K562 (cell line): Measurements from ENCODE around the gene LDLR. TPM values are rescaled to one million over a fixed set of nuclear protein-coding genes. Genes with fewer than 3 reads are reported as not detected.

ENCODE experiments used
- ATAC-seq: fragments of 200-7000 bp; cut with Tn5 transposase; 3 replicates; pipeline ENCODE4 v1.9.1; 2020; ENCODE audit warnings: moderate library complexity
- BruUV-seq: library from RNA; stranded (reverse); fragments of 400-500 nt; replicated peaks from 2 replicates; lab custom pipeline; 2021; lab: Mats Ljungman, UMichigan
- CTCF ChIA-PET: fragments of 300-600 bp; formaldehyde crosslinking; extraction: SDS; loops from one replicate; lab custom pipeline; 2021; ENCODE audit warnings: low intra/inter-chr PET ratio; lab: Yijun Ruan, JAX
- POLR2A ChIA-PET: fragments of 300-600, 350-650 bp; sonication (Branson Sonifier 250); formaldehyde crosslinking; extraction: SDS; loops from one replicate; lab custom pipeline; 2021; ENCODE audit warnings: antibody characterized with exemption, inconsistent platforms; lab: Yijun Ruan, JAX
- DNase-seq, 4 experiments: peaks; one replicate each; pipeline versions ENCODE4 v3.0.0 to v3.0.0-alpha.2; 2011 to 2018; ENCODE audit warnings: low spot score in 3 of 4, mixed read lengths in 3 of 4; ENCODE audit errors: extremely low read depth in 1 of 4
- FAIRE-seq: peaks from 2 replicates; lab custom pipeline; 2011; peaks lifted over from hg19 to GRCh38; lab: Jason Lieb, UNC
- H2AFZ ChIP-seq: 2 replicates; pipeline ENCODE4 v1.6.0; 2011; ENCODE audit warnings: low read depth, low read length, control low read depth, inconsistent platforms
- H3K27ac ChIP-seq: fragments of 200-600 bp; 3 replicates; pipeline ENCODE4 v1.8.0; 2011; ENCODE audit warnings: low read depth, mild to moderate bottlenecking, control low read depth, inconsistent platforms, low read length, moderate library complexity, mixed read lengths; ENCODE audit errors: extremely low read depth
- H3K27me3 ChIP-seq, 2 experiments: fragments of 300-600 bp in 1 of 2; 2 replicates in 1 of 2; 3 replicates in 1 of 2; pipeline versions ENCODE4 v1.6.0 to v1.8.0; 2011; ENCODE audit warnings: inconsistent platforms in 2 of 2, low read length in 2 of 2, mild to moderate bottlenecking in 1 of 2, mixed read lengths in 1 of 2, moderate library complexity in 1 of 2; ENCODE audit not compliant: control insufficient read depth in 2 of 2, insufficient read depth in 2 of 2
- H3K36me3 ChIP-seq: fragments of 300-600 bp; 3 replicates; pipeline ENCODE4 v1.8.0; 2011; ENCODE audit warnings: mild to moderate bottlenecking, low read length, inconsistent platforms; ENCODE audit not compliant: control insufficient read depth, insufficient read depth
- H3K4me1 ChIP-seq, 2 experiments: fragments of 200-600 bp in 1 of 2; replicated peaks in 1 of 2; 2 replicates in 1 of 2; 3 replicates in 1 of 2; pipeline versions ENCODE4 v1.5.1 to v1.8.0; 2011; ENCODE audit warnings: inconsistent platforms in 2 of 2, low read length in 2 of 2, mild to moderate bottlenecking in 1 of 2, mixed read lengths in 1 of 2, moderate library complexity in 1 of 2; ENCODE audit not compliant: control insufficient read depth in 2 of 2, insufficient read depth in 2 of 2
- H3K4me2 ChIP-seq: 2 replicates; pipeline ENCODE4 v1.6.1; 2011; ENCODE audit warnings: low read length, control low read depth, inconsistent platforms, mixed read lengths; ENCODE audit not compliant: insufficient read depth
- H3K4me3 ChIP-seq: fragments of 200-600 bp; sonication (generic), shearing (Covaris generic); 2 replicates; pipeline ENCODE4 v1.5.1; 2016; ENCODE audit warnings: control low read depth, inconsistent platforms
- H3K79me2 ChIP-seq: fragments of 200-600 bp; 3 replicates; pipeline ENCODE4 v1.8.0; 2011; ENCODE audit warnings: low read length, inconsistent platforms; ENCODE audit not compliant: control insufficient read depth, insufficient read depth
- H3K9ac ChIP-seq, 2 experiments: 2 replicates each; pipeline versions ENCODE4 v1.6.0 to v1.6.1; 2011; ENCODE audit warnings: low read depth in 2 of 2, low read length in 2 of 2, control low read depth in 1 of 2, inconsistent platforms in 1 of 2, mild to moderate bottlenecking in 1 of 2, mixed read lengths in 1 of 2; ENCODE audit not compliant: insufficient read depth in 1 of 2
- H3K9me1 ChIP-seq: one replicate; pipeline ENCODE4 v1.6.0; 2011; ENCODE audit warnings: inconsistent platforms, mild to moderate bottlenecking, low read length, moderate library complexity; ENCODE audit not compliant: control insufficient read depth, insufficient read depth
- H3K9me3 ChIP-seq: replicated peaks from 2 replicates; pipeline ENCODE4 v1.5.1; 2011; ENCODE audit warnings: low read depth, low read length, inconsistent platforms; ENCODE audit not compliant: control insufficient read depth, insufficient read depth
- H4K20me1 ChIP-seq: replicated peaks from 2 replicates; pipeline ENCODE4 v1.6.1; 2011; ENCODE audit warnings: low read length, inconsistent platforms, mixed read lengths; ENCODE audit not compliant: control insufficient read depth, insufficient read depth
- NFE2 ChIP-seq: IDR thresholded peaks from 2 replicates; pipeline ENCODE4 v1.6.1; 2014; ENCODE audit warnings: antibody characterized with exemption, low read depth
- NFXL1 ChIP-seq: fragments of 450-650 bp; formaldehyde crosslinking; IDR thresholded peaks from 2 replicates; pipeline ENCODE4 v1.4.0; 2021; ENCODE audit warnings: mild to moderate bottlenecking
- RBM25 ChIP-seq: fragments of 200-400 bp; formaldehyde crosslinking; IDR thresholded peaks from 2 replicates; pipeline ENCODE4 v1.6.1; 2018; ENCODE audit warnings: low read length, low read depth, moderate library complexity; ENCODE audit not compliant: severe bottlenecking
- ZFP36 ChIP-seq: fragments of 150-350 bp; IDR thresholded peaks from 2 replicates; pipeline ENCODE4 v1.6.1; 2018; ENCODE audit warnings: low read length, low read depth; ENCODE audit not compliant: partially characterized antibody
- ZNF12 ChIP-seq: sonication (generic); formaldehyde crosslinking; IDR thresholded peaks from 2 replicates; pipeline ENCODE4 v1.4.0; 2020; ENCODE audit warnings: mild to moderate bottlenecking, missing genetic modification reagents
- WGBS: fragments of 100-300 bp; shearing (Covaris generic); methylation state at CpG from one replicate; pipeline ENCODE4 v1.1.6; 2016; ENCODE audit warnings: low coverage, mixed read lengths; ENCODE audit not compliant: insufficient coverage; ENCODE audit errors: missing lambda C conversion rate; 5-methylcytosine and 5-hydroxymethylcytosine counted together
- in situ Hi-C: fragments of 300-500 bp; cut with MboI; formaldehyde crosslinking; loops from 4 replicates; pipeline ENCODE4 v1.15.0; 2018; ENCODE audit warnings: inconsistent platforms, mixed read lengths
- intact Hi-C: fragments of 100-400 bp; cut with micrococcal nuclease; formaldehyde crosslinking; loops from 2 replicates; pipeline ENCODE4 v1.14.2; 2022
- polyA plus RNA-seq, 8 experiments: library from polyadenylated mRNA; depleted of rRNA in 4 of 8; stranded (reverse) in 5 of 8; unstranded in 3 of 8; fragments of >200 nt; fragmentation: Nextera tagmentation in 2 of 8; fragmentation: Illumina TruSeq in 1 of 8; extraction: Ambion mirVana in 2 of 8; extraction: Trizol in 1 of 8; gene quantifications; 2 replicates each; pipeline versions ENCODE4 v1.2.1 to v1.2.3, GENCODE V29; 2011 to 2014; ENCODE audit warnings: inconsistent platforms in 1 of 8, missing spikeins in 1 of 8
- total RNA-seq, 7 experiments: library from RNA; depleted of rRNA in 6 of 7; stranded (reverse); fragments of >200 nt in 6 of 7; fragmentation: Illumina TruSeq in 2 of 7; extraction: Trizol in 2 of 7; gene quantifications; 2 replicates each; pipeline versions ENCODE4 v1.2.1 to v1.2.3, GENCODE V29; 2011 to 2021; ENCODE audit warnings: low replicate concordance in 1 of 7

Gene LDLR
- total and polyA plus RNA-seq, 9 of the 15 experiments (the other 6 are each of a cell fraction or from before 2014, with no cell fraction given): 19.9 to 114 (median 56.3) TPM

- Histone ChIP-seq H3K27me3 (no peaks in the 10 kb centered on the region), H3K4me1 (peaks cover 0 to 3% of the 10 kb centered on the region in 2 experiments; a peak in 1 of 5 replicates), H4K20me1 (no peaks in the 10 kb centered on the region), H3K4me2 (no peak overlapping the region), H3K9ac (peak overlapping the region in 1 of 2 experiments; percentile 58; a peak in 1 of 4 replicates), H2AFZ (no peak overlapping the region), H3K4me3 (no peak overlapping the region), H3K9me1 (no peaks in the 10 kb centered on the region), H3K79me2 (no peaks in the 10 kb centered on the region), H3K27ac (no peak overlapping the region), H3K9me3 (no peaks in the 10 kb centered on the region), H3K36me3 (peaks cover 63% of the 10 kb centered on the region)
- 93% methylated on average over 26 of the region's 31 CpGs for WGBS
- DNase-seq (no peak), FAIRE-seq (no peak), ATAC-seq (no peak)
- CTCF ChIA-PET: no interaction called here
- intact Hi-C loops: no loop called here
- POLR2A ChIA-PET: interaction anchor here (1.2 to 1.6 kb wide), 2 partner anchors 13 to 26 kb away, joined by 4 read pairs; no protein-coding TSS in a partner anchor
- BruUV-seq: no TSS peak
- in situ Hi-C loops: no loop called here
- TF ChIP-seq RBM25 (peak; percentile 21), ZNF12 (CRISPR knock-in tag) (no peak), ZFP36 (peak; percentile 49), NFXL1 (no peak), NFE2 (no peak)
- TF ChIP-seq, all 486 proteins: peak for 2
These were observed 80.8 kb downstream of the LDLR start for GRCh38 chr19:11169896-11170678.
